ENCODE measurements around the gene TTLL10.

DNA sequence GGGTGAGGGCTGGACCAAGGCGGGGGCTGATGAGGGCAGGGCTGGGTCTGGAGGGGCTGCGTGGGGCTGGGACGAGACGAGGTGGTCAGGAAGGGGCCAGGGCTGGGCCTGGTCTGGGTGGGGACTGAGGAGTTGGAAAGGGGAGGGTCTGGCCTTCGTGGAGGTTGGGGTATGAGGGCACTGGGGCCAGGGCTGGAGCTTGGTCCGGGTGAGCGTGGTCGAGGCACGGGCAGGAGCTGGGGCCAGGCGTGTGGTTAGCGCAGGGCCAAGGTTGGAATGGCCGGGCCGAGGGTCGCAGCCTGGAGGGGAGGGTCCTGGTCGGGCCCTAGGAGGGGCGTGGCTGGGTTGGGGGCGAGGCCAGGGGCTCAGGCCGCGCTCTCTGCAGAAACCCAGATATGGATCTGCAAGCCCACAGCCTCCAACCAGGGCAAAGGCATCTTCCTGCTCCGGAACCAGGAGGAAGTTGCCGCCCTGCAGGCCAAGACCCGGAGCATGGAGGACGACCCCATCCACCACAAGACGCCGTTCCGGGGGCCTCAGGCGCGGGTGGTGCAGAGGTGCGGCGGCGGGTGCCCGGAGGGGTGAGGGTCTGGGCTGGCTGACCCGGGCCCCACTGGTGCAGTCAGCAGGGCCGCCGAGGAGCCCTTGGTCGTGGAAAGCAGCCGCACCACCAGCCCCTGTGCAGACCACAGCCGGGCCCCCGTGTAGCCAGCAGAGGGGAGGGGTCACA is 9.0 kb downstream of the TTLL10 start:
- TF ChIP-seq, protein P1, sequence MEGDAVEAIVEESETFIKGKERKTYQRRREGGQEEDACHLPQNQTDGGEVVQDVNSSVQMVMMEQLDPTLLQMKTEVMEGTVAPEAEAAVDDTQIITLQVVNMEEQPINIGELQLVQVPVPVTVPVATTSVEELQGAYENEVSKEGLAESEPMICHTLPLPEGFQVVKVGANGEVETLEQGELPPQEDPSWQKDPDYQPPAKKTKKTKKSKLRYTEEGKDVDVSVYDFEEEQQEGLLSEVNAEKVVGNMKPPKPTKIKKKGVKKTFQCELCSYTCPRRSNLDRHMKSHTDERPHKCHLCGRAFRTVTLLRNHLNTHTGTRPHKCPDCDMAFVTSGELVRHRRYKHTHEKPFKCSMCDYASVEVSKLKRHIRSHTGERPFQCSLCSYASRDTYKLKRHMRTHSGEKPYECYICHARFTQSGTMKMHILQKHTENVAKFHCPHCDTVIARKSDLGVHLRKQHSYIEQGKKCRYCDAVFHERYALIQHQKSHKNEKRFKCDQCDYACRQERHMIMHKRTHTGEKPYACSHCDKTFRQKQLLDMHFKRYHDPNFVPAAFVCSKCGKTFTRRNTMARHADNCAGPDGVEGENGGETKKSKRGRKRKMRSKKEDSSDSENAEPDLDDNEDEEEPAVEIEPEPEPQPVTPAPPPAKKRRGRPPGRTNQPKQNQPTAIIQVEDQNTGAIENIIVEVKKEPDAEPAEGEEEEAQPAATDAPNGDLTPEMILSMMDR (IDR thresholded peaks at IDR 0.05), result no peak
- TF ChIP-seq POLR2AphosphoS5 (IDR thresholded peaks at IDR 0.05; ENCODE audit: low read depth, low read length) (no peak), TAF1 (IDR thresholded peaks at IDR 0.05; ENCODE audit: borderline replicate concordance, low read depth, low read length) (no peak), ELF1 (IDR thresholded peaks at IDR 0.05) (no peak), NFIC (IDR thresholded peaks at IDR 0.05; ENCODE audit: borderline replicate concordance) (no peak), NRF1 (IDR thresholded peaks at IDR 0.05; ENCODE audit: low read depth, low read length) (no peak), RAD21 (IDR thresholded peaks at IDR 0.05; ENCODE audit: low read length) (no peak), MXI1 (IDR thresholded peaks at IDR 0.05; ENCODE audit: low read depth, low read length) (no peak)
- TF ChIP-seq, protein P2, sequence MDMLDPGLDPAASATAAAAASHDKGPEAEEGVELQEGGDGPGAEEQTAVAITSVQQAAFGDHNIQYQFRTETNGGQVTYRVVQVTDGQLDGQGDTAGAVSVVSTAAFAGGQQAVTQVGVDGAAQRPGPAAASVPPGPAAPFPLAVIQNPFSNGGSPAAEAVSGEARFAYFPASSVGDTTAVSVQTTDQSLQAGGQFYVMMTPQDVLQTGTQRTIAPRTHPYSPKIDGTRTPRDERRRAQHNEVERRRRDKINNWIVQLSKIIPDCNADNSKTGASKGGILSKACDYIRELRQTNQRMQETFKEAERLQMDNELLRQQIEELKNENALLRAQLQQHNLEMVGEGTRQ (IDR thresholded peaks at IDR 0.05; ENCODE audit: borderline replicate concordance, low read depth, low read length), result no peak

All from SK-N-SH (cell line).